Astrocyte (in vitro differentiated cells and primary cell): ENCODE measurements around the gene EIF3K. TPM values are rescaled to one million over a fixed set of nuclear protein-coding genes. Genes with fewer than 3 reads are reported as not detected.

ENCODE experiments used
- DNase-seq: peaks from one replicate; pipeline ENCODE4 v3.0.0-alpha.2; 2010; ENCODE audit warnings: low read depth
- FAIRE-seq: peaks from 2 replicates; lab custom pipeline; 2011; peaks lifted over from hg19 to GRCh38; lab: Jason Lieb, UNC
- H2AFZ ChIP-seq: 2 replicates; pipeline ENCODE4 v1.6.0; 2012; ENCODE audit warnings: low read depth, low read length, inconsistent platforms
- H3K27ac ChIP-seq: 2 replicates; pipeline ENCODE4 v1.5.1; 2011; ENCODE audit warnings: low read depth, low read length, inconsistent platforms
- H3K27me3 ChIP-seq: 2 replicates; pipeline ENCODE4 v1.6.0; 2011; ENCODE audit warnings: low read length, inconsistent platforms; ENCODE audit not compliant: insufficient read depth
- H3K36me3 ChIP-seq: 2 replicates; pipeline ENCODE4 v1.5.1; 2011; ENCODE audit warnings: low read length, inconsistent platforms; ENCODE audit not compliant: insufficient read depth
- H3K4me1 ChIP-seq: 2 replicates; pipeline ENCODE4 v1.5.1; 2011; ENCODE audit warnings: low read length, inconsistent platforms; ENCODE audit not compliant: insufficient read depth
- H3K4me2 ChIP-seq: 2 replicates; pipeline ENCODE4 v1.6.0; 2012; ENCODE audit warnings: low read length, inconsistent platforms
- H3K4me3 ChIP-seq: 2 replicates; pipeline ENCODE4 v1.5.1; 2011; ENCODE audit warnings: low read depth, mild to moderate bottlenecking, low read length, inconsistent platforms; ENCODE audit not compliant: insufficient read depth
- H3K79me2 ChIP-seq: 2 replicates; pipeline ENCODE4 v1.6.0; 2012; ENCODE audit warnings: mild to moderate bottlenecking, low read length, inconsistent platforms; ENCODE audit not compliant: insufficient read depth
- H3K9ac ChIP-seq: 2 replicates; pipeline ENCODE4 v1.6.0; 2012; ENCODE audit warnings: mild to moderate bottlenecking, low read length, inconsistent platforms
- H3K9me3 ChIP-seq: 2 replicates; pipeline ENCODE4 v1.5.1; 2012; ENCODE audit warnings: low read depth, mild to moderate bottlenecking, low read length, inconsistent platforms; ENCODE audit not compliant: insufficient read depth
- H4K20me1 ChIP-seq: 2 replicates; pipeline ENCODE4 v1.6.0; 2012; ENCODE audit warnings: low read length, inconsistent platforms; ENCODE audit not compliant: insufficient read depth
- H3K27ac Mint-ChIP-seq: one replicate; pipeline ENCODE4 v1.8.0; 2021; ENCODE audit warnings: mild to moderate bottlenecking, mixed read lengths; ENCODE audit not compliant: unreplicated experiment
- H3K27me3 Mint-ChIP-seq: one replicate; pipeline ENCODE4 v1.8.0; 2021; ENCODE audit warnings: low read depth, mixed read lengths; ENCODE audit not compliant: unreplicated experiment
- H3K36me3 Mint-ChIP-seq: one replicate; pipeline ENCODE4 v1.8.0; 2021; ENCODE audit warnings: low read depth, mixed read lengths; ENCODE audit not compliant: unreplicated experiment
- H3K4me1 Mint-ChIP-seq: one replicate; pipeline ENCODE4 v1.8.0; 2021; ENCODE audit warnings: low read depth, mixed read lengths; ENCODE audit not compliant: unreplicated experiment
- H3K4me3 Mint-ChIP-seq: one replicate; pipeline ENCODE4 v1.8.0; 2021; ENCODE audit warnings: mild to moderate bottlenecking, moderate library complexity, mixed read lengths; ENCODE audit not compliant: unreplicated experiment
- H3K9me3 Mint-ChIP-seq: one replicate; pipeline ENCODE4 v1.8.0; 2021; ENCODE audit warnings: mild to moderate bottlenecking, mixed read lengths; ENCODE audit not compliant: unreplicated experiment
- EZH2 ChIP-seq: IDR thresholded peaks from 2 replicates; pipeline ENCODE4 v1.6.1; 2012; ENCODE audit warnings: mild to moderate bottlenecking, low read length, inconsistent platforms; ENCODE audit not compliant: insufficient read depth
- total RNA-seq: library from RNA; stranded (reverse); gene quantifications from 2 replicates; pipeline ENCODE4 v1.2.1, GENCODE V29; 2021
- TF ChIP-seq, protein P1 (sequence below): IDR thresholded peaks from 2 replicates; pipeline ENCODE4 v1.5.1; 2011; ENCODE audit warnings: low read depth, mild to moderate bottlenecking, inconsistent platforms, low read length, moderate library complexity; ENCODE audit not compliant: insufficient read depth

The EIF3K gene
- total RNA-seq, 1 donor from 2014 or later, result 229 TPM

DNA sequence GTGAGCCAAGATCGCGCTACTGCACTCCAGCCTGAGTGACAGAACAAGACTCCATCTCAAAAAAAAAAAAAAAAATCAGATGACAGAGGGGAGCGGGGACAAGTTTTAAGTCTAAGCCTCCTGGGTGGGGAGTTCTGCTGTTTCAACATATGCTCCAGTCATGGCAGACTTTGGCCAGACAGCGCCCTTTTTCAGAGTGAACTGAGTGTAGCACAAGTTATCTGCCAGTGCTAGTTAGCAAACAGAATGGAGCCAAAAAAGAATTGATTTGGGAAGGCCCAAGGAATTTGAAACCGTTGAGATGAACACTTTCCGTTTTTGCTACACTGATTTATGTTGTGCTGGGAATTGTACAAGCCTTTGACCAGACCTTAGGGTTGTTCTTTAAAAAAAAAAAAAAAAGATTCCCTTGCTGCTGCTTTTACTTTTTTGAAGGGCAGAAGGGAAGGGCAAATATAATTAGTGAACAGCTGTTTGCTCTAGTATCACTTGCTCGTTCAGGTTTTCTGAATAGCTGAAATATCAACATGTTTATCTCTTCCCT, 34.1 kb downstream of the EIF3K start:
- Histone ChIP-seq H3K36me3 (peaks cover 3% of the 10 kb centered on the region), H3K27me3 (no peaks in the 10 kb centered on the region), H4K20me1 (peaks cover 80% of the 10 kb centered on the region), H3K27ac (peak overlapping the region; percentile 99), H3K79me2 (peaks cover 100% of the 10 kb centered on the region), H3K4me1 (peaks cover 78% of the 10 kb centered on the region), H3K4me3 (no peak overlapping the region), H3K9me3 (no peaks in the 10 kb centered on the region), H2AFZ (no peak overlapping the region), H3K9ac (peak overlapping the region; percentile 100), H3K4me2 (peak overlapping the region; percentile 87)
- Mint-ChIP-seq H3K36me3 (peaks cover 14% of the 10 kb centered on the region), H3K4me3 (peak overlapping the region; percentile 99), H3K4me1 (peaks cover 60% of the 10 kb centered on the region), H3K27ac (peak overlapping the region; percentile 64), H3K9me3 (peaks cover under 1% of the 10 kb centered on the region), H3K27me3 (no peaks in the 10 kb centered on the region)
- DNase-seq (peak; percentile 45), FAIRE-seq (no peak)
- TF ChIP-seq, protein P1, sequence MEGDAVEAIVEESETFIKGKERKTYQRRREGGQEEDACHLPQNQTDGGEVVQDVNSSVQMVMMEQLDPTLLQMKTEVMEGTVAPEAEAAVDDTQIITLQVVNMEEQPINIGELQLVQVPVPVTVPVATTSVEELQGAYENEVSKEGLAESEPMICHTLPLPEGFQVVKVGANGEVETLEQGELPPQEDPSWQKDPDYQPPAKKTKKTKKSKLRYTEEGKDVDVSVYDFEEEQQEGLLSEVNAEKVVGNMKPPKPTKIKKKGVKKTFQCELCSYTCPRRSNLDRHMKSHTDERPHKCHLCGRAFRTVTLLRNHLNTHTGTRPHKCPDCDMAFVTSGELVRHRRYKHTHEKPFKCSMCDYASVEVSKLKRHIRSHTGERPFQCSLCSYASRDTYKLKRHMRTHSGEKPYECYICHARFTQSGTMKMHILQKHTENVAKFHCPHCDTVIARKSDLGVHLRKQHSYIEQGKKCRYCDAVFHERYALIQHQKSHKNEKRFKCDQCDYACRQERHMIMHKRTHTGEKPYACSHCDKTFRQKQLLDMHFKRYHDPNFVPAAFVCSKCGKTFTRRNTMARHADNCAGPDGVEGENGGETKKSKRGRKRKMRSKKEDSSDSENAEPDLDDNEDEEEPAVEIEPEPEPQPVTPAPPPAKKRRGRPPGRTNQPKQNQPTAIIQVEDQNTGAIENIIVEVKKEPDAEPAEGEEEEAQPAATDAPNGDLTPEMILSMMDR, result no peak
- no peak for TF ChIP-seq EZH2

DNA sequence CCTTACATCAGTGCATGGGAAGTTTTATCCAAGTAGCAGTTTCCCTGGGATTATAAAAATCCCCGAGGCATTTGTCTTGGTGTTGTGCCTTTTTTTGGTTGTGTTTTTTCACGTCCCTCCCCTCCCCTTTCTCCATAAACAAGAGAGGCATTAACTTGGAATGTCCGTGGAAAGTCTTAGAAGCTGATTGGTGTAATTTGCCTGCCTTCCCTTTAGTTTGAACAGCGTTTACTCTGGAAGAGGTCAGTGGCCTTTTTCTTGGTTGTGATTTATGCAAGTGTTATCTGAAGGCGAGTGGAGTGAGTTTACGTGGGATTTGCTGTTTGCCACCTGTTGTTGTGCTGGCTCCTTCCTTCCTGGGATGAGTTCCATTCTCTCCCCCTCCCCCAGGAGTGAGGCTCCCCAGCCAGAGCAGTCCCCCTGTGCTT, 35.7 kb downstream of the EIF3K start:
- H3K4me3 ChIP-seq, result no peak overlapping the region
- Mint-ChIP-seq H3K36me3 (peaks cover 10% of the 10 kb centered on the region), H3K9me3 (no peaks in the 10 kb centered on the region), H3K27ac (peak overlapping the region; percentile 37), H3K4me1 (peaks cover 74% of the 10 kb centered on the region), H3K27me3 (no peaks in the 10 kb centered on the region), H3K4me3 (no peak overlapping the region)
- no peaks in the 10 kb centered on the region for H3K9me3 ChIP-seq
- H3K9ac ChIP-seq, result peak overlapping the region; percentile 100
- H4K20me1 ChIP-seq, result peaks cover 65% of the 10 kb centered on the region
- H3K4me1 ChIP-seq, result peaks cover 92% of the 10 kb centered on the region
- H3K27me3 ChIP-seq, result no peaks in the 10 kb centered on the region
- peaks cover 93% of the 10 kb centered on the region for H3K79me2 ChIP-seq
- H3K36me3 ChIP-seq, result peaks cover 3% of the 10 kb centered on the region
- FAIRE-seq (no peak), DNase-seq (peak; percentile 42)
- H3K27ac ChIP-seq, result peak overlapping the region; percentile 99
- no peak overlapping the region for H2AFZ ChIP-seq
- TF ChIP-seq, protein P1, result no peak
- no peak for TF ChIP-seq EZH2
- H3K4me2 ChIP-seq, result peak overlapping the region; percentile 87

DNA sequence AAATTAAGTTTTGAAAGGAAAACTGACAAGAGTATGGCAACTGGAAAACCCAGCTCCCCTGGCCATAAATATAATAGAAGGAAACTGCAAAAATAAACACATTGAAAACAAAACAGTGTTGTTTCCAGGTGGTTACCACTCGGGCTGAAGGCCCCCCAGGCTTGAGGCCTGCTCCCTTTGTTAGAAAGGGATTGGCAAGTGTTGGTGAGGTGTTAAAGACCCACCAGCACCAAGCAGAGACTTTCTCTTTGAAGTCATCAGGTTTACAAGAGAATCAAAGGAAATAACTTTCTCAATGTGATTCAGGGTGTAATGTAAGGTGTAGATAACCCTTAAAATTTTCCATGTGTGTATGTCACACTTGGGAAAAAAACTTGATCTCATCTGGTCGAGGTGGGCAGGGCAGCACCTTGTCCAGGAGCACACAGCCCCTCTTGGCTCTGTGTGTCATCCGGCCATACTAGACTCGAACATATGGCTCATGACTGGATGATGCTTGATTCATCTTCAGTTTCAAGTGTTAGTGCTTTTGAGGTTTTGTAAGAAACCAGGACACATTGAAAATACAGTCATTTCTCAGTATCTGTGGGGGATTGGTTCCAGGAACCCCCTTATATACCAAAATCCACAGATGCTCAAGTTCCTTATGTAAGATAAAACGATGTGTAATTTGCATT, 36.3 kb downstream of the EIF3K start:
- Histone ChIP-seq H3K9me3 (no peaks in the 10 kb centered on the region), H3K4me1 (peaks cover 95% of the 10 kb centered on the region), H2AFZ (no peak overlapping the region), H3K4me3 (no peak overlapping the region), H3K79me2 (peaks cover 93% of the 10 kb centered on the region), H3K27me3 (no peaks in the 10 kb centered on the region), H3K36me3 (peaks cover 3% of the 10 kb centered on the region), H4K20me1 (peaks cover 58% of the 10 kb centered on the region), H3K9ac (peak overlapping the region; percentile 100), H3K4me2 (peak overlapping the region; percentile 87), H3K27ac (peak overlapping the region; percentile 99)
- H3K27me3 Mint-ChIP-seq, result no peaks in the 10 kb centered on the region
- TF ChIP-seq, protein P1, result no peak
- DNase-seq (peak; percentile 55), FAIRE-seq (no peak)
- H3K36me3 Mint-ChIP-seq, result peaks cover 10% of the 10 kb centered on the region
- H3K4me3 Mint-ChIP-seq, result no peak overlapping the region
- no peaks in the 10 kb centered on the region for H3K9me3 Mint-ChIP-seq
- H3K4me1 Mint-ChIP-seq, result peaks cover 79% of the 10 kb centered on the region
- H3K27ac Mint-ChIP-seq, result peak overlapping the region; percentile 37
